Jurkat, Clone E6-1 (cell line): ENCODE data around the gene CLTRN. TPM values are rescaled to one million over a fixed set of nuclear protein-coding genes. Genes with fewer than 3 reads are reported as not detected.
"Not testable (repeated sequence)": the region's sequence is repeated elsewhere in the genome, so short reads cannot be mapped to it uniquely, and the experiment has no call there.

Experiments
- DNase-seq: peaks from one replicate; pipeline ENCODE4 v3.0.0-alpha.2; 2011; ENCODE audit warnings: low read depth, low spot score
- H3K4me3 ChIP-seq: 2 replicates; pipeline ENCODE4 v1.5.1; 2011; ENCODE audit warnings: mild to moderate bottlenecking, low read length, control low read depth, moderate library complexity
- polyA plus RNA-seq: library from polyadenylated mRNA; unstranded; fragments of >200 nt; gene quantifications from one replicate; pipeline ENCODE4 v1.2.1, GENCODE V29; 2012; ENCODE audit warnings: missing spikeins; ENCODE audit not compliant: insufficient read length, insufficient read depth

CLTRN gene, protein sequence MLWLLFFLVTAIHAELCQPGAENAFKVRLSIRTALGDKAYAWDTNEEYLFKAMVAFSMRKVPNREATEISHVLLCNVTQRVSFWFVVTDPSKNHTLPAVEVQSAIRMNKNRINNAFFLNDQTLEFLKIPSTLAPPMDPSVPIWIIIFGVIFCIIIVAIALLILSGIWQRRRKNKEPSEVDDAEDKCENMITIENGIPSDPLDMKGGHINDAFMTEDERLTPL
- polyA plus RNA-seq: 0.66 TPM

DNA sequence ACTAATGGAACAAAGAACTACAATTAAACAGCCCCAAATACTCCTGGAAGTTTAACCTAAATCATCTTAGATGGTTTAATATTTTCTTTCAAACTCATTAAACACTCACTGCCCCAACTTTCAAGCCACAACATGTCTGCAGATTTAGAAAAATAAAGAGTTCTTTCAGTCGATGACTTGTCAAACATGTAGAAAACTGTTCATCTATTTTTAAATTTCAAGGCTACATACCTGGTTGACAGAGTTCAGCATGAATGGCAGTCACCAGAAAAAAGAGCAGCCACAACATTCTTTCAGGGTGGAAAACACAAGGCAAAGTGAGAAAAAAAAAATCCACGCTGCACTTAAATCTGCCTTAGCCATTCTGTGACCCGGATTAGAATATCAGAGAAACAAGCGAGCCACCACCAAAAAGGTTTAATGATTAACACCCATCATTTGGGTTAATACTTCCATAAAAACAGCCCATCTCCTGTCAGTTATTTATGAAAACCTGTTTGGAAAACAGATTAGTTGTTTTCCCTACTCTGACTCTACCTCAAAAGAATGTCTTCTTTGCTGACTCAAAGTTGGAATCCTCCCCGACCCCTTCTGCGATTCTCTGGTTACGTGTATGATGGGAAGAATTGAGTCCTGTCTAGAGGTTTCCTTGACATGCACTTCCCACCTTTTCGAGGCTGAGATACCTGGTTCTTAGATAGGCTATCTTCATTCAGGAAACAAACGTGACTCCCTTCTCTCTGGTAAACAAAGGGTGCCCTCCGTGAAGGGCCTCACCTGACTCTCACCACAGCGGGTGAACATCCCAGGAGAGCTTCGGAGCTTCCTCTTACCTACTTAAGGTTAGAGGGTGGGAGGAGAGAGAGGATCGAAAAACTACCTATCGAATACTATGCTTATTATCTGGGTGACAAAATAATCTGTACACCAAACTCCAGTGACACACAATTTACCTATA is at the start of gene CLTRN:
Gene CLTRN, minus strand, starts transcription at position 319 of the 958 bp plus-strand sequence. Its CDS starts 30 bp downstream, at position 289.
- no peak within 1 kb of the TSS for H3K4me3 ChIP-seq
- no peak for DNase-seq

DNA sequence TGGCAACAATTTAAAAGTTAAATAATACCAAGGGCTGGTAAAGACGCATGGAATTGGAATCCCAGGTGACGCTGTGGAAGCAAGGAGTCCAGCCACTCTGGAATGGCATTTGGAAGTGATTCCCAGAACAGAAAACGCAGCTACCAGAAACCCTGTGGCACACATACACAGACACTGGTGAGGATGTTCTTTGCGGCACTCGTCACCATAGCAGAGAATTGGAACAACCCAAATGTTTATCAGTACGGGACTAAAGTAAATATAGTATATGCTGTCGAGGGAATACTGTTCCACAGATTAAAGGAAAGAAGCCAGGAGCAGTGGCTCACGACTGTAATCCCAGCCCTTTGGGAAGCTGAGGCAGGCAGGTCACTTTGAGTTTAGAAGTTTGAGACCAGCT is 39.7 kb upstream of the CLTRN start:
- not testable (repeated sequence) for H3K4me3 ChIP-seq, DNase-seq

DNA sequence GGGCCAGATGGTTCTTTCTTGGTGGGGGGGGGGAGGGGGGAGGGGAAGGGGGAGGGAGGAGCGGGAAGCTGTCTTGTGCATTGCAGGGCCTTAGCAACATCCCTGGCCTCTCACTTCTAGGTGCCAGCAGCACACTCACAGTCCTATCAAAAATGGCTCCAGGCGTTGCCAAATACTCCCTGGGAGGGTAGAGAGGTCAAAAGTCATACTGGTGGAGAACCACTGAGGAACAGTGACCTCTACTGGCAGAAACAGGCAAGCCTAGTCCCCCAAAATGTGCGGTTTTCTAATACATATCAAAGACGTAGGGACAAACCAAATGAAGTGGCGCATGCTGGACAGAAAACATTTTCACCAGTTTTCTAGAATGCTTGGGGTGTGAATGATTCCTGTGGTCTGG is 39.2 kb upstream of the CLTRN start:
- DNase-seq, H3K4me3 ChIP-seq: not testable (repeated sequence)

DNA sequence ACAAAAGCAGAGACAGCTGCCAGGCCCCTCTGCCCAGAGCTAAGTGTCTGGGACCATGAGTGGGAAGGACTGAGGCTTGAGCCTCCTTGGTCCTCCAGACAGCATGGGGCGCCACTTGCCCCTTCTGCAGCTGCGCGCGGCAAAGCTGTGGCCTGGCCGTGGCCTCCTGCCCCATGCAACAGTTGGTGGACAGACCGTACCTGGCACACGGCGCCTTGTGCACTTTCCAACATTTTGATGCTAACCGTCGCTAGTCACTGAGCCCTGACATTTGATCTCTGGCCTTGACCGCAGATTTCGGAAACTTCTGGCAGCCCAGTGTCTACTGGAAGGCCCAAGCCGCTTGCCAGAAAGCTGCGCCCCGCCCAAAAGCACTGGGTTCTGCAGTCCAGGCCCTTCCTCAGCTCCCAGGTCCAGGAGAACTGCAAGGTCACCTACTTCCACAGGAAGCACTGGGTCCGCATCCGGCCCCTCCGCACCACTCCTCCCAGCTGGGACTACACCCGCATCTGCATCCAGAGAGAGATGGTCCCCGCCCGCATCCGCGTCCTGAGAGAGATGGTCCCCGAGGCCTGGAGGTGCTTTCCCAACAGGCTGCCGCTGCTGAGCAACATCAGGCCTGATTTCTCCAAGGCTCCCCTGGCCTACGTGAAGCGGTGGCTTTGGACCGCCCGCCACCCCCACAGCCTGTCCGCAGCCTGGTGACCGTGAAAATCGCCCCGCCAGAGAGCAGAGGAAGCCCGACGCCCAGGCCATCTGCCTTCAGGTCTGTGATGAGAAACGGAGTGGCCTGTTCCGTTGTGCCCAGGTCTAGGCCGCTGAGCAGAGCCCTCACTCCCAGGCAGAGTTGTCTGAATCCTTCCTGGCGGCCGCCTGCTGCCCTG is 38.1 kb upstream of the CLTRN start:
- DNase-seq: no peak

DNA sequence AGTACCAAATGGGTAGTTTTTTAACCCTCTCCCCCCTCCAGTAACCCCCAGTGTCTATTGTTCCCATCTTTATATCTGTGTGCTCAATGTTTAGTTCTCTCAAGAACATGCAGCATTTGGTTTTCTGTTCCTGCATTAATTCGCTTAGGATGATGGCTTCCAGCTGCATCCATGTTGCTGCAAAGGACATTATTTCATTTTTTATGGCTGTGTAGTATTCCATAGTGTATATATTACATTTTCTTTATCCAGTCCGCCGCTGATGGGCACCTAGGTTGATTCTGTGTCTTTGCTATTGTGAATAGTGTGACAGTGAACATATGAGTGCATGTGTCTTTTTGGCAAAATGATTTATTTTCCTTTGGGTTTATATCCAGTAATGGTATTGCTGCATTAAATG is 31.9 kb upstream of the CLTRN start:
- no peak overlapping the region for H3K4me3 ChIP-seq
- DNase-seq: no peak

More for the DNA sequence above, 38.1 kb upstream of the CLTRN start:
- H3K4me3 ChIP-seq: no peak overlapping the region

DNA sequence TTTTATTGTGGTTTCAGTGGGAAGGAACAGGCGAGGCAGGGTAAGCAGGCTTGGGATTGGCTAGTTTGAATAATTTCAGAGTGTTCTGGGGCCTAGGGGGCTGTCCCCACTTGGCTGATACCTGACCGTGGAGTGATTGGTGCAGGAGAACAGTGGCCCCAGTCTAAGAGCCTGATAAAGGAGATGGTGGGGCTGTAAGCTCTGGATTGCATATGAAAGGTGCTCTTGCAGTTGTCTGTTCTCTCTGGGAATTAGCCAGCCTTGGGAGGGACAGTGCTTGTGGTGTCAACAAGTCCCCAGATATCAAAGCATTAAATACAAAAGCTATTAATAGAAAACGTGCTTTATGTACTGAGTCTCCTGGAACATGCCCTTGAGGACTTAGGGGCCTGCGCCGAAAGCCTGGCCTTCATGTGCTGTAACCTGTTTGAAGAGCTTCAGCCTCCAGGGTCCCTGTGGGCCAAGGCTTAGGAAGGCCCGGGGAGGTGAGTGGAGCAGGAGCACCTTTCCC is 30.4 kb upstream of the CLTRN start:
- no peak for DNase-seq
- no peak overlapping the region for H3K4me3 ChIP-seq

DNA sequence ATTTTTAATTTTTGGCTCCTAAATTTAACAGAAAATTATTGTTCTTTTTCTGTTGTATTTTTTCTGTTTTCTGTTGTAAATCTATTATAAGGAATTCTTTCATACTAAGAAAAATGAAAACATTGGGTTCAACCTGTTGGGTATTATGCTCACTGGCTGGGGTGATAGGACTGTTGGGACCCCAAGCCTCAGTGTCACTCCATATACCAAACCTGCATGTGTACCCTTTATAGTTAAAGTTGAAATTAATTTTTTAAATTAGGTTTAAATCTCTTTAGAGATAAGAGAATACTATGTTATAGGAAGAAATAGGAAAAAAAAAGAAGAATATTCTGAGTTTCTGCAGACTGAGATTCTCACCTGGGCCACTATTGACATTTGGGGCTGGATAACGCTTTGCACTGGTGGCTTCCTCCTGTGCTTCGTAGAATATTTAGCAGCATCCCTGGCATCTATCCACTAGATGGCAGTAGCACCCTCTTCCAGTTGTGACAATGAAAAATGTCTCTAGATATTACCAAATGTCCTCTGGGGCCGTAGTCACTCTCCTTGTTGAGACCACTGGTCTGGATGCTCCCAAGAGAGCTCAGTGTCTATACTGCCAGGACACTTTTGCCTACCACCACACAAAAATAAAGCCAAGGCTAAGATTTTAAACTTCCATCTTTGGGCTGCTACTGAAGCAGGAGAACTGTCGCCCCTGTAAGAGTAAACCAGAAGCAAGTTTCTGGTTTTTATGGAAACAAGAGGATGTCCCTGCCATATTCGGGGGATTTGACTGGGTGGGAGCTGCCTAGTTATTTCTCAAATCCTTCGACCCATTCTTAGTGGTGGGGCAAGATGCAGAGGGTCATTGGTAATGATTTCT is 22.4 kb upstream of the CLTRN start:
- DNase-seq: peak; percentile 32
- H3K4me3 ChIP-seq: no peak overlapping the region

DNA sequence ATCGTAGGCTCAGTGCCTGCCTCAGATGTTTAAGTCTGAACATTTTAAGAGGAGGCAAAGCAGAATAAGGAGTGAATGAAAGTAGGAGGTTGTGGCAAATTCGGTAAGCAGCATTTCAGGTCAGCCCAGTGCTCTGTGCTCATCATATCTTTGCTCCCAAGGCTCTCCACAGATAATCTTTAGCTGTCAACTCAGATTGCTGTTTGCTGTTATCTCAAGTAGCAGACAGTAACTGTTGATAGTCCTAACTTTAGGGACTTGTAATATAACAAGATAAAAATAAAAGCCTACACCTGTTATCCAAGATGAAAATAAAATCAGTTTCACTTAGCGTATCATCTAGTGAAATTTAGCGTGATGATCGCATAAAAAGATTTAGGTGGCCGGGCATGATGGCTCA is 18.6 kb upstream of the CLTRN start:
- DNase-seq: no peak
- no peak overlapping the region for H3K4me3 ChIP-seq

DNA sequence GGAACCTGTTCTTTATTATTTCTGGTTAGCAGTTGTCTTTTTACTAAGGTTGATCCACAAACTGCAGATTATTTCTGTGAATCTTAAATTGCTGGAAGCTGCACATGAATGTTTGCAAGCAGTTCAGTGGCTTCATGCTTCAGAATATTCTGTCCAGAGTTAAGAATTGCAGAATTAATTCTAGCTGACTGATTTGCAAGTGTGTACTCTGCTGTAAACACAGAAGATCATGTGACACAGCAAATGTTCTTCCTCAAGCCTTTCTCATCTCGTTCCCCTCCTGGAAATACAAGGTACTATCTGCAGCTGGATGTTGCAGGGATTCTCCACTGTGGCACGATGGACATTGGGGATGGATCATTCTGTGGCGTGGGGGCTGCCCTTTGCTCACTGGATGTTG is 16.8 kb upstream of the CLTRN start:
- DNase-seq: no peak
- no peak overlapping the region for H3K4me3 ChIP-seq

DNA sequence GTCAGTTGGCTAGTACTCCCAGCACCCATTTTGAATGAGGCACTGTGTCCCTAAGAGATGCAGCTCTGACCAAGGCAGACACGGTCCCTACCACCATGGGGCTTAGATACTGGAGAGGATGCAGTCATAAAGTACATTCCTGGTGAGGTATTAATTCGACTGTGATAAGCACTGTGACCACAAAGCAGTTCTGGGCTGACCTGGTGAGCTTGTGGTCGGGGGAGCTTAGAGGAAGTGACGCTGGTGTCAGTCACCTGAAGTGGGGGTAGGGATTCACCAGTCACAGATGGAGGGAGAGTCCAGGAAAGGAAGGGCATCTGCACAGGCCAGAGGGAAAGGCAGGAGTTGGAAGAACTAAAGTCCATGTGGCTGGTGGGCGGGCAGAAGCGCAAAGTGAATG is 15.8 kb upstream of the CLTRN start:
- DNase-seq: no peak
- no peak overlapping the region for H3K4me3 ChIP-seq

DNA sequence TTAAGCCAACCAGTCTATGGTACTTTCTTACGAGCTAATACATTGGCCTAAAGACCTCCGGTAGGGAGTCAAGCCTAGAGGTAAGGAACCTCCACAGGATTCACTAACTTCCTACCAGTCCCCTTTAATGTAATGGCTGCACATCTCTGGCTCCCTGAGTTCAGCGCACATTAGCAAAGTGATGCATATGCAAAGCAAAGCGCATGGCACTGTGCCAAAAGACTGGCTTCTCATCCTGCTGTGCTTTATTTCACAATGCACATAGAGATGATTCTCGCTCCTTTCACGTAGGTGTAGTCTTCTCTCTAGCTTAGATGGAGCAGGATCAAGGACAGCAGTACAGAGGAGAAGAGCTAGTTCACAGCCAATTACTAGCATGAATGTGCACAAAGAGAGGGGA is 14.6 kb upstream of the CLTRN start:
- no peak overlapping the region for H3K4me3 ChIP-seq
- no peak for DNase-seq

DNA sequence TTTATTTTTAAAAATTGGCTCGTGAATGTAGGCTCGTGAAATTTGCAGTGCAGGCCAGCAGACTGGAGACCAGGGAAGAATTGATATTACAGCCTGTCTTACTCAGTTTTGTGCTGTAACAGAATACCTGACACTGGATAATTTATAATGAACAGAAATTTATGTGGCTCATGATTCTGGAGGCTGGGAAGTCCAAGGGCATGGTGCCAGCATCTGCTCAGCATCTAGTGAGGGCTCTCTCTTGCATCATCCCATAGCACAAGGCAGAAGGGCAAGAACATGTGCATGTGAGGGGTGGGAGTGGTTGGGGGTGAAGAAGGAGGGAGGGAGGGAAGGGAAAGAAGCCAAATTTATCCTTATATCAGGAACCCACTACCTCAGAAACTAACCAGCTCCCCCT is 13.7 kb upstream of the CLTRN start:
- no peak overlapping the region for H3K4me3 ChIP-seq
- no peak for DNase-seq

DNA sequence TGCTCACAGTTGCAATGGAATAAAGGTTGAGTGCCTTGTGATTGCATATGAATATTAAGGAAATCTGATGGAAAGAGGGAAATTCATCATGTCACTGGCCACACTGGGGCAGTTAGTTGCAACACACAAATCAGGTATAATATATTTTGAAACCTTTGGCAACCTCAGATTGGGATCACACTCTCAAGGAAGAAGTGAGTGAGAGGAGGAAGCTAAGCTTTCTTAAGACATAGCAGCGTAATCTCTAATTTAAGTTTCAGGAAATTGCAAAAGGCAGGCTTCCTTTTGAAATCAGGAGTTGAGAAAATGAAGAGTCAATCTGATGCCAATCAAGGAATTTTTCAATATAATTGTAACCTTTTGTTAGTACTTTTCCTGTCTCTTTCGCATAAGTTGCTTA is 12.3 kb upstream of the CLTRN start:
- no peak for DNase-seq
- peak overlapping the region; percentile 80 for H3K4me3 ChIP-seq

DNA sequence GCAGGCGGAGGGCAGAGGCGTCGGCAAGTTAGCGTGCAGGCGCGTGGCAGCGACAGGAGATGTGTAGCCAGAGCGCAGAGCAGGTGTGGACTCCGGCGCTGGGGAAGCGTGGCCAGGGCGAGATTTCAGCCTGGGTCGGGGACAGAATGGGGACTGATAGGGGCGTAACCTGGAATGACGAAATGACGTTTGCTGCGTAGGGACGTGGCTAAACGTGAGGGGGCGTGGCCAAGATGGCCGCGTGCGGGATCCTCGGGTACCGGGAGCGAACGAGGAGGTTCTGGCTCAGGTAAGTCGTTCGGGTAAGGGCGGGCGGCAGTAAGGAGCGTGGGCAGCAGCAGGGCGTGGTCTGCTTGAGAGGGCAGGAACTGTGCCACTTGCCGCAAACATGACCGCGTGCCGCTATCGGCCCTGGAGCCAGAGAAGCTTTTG is 10.9 kb upstream of the CLTRN start:
- no peak for DNase-seq
- H3K4me3 ChIP-seq: peak overlapping the region; percentile 80

DNA sequence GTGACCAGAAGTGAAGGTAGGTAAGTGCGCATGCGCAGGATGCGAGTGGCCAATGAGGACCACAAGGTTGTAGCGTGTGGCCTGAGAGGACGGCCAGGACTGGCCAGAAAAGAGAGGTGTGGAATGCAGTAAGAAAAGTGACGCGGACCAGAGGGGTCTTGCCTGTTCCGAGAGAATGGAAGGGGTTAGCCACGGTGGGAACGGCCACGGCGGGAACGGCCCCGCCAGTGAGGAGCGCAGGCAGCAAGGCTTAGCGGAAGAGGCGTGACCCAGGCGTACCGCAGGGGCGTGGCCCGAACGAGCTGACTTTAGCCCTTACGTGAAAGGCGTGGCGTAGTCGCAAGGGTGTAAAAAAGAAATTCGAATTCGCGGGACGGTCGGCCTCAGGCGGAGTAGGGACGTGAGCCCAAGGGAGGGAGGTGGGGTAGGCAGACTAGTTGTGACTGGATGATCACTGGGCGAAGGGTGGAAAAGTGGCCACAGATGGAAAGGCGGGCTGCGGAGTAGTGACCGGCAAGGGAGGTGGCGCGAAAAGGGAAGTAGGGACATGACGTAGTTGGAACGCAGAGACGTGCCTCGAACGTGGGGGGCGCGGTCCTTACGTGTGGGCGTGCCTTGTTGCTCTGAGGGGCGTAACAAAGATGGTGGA is 10.4 kb upstream of the CLTRN start:
- DNase-seq: peak; percentile 82
- peak overlapping the region; percentile 80 for H3K4me3 ChIP-seq

DNA sequence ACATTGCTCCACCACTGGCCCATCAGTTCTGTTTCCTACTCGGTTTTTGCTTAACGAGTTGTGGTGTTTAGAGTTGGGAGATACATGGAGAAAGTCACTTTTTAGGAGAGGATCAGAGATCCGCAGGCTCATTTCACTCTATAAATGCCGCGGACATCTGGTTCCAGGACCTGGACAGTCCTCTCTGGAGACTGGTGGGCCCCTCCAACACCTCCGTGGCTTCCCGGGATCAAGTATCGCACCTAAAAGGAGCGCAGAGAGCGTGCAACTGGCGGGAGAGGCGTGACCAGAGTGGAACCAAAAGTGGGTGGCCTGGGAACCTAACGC is 9.9 kb upstream of the CLTRN start:
- H3K4me3 ChIP-seq: peak overlapping the region; percentile 80
- DNase-seq: no peak

DNA sequence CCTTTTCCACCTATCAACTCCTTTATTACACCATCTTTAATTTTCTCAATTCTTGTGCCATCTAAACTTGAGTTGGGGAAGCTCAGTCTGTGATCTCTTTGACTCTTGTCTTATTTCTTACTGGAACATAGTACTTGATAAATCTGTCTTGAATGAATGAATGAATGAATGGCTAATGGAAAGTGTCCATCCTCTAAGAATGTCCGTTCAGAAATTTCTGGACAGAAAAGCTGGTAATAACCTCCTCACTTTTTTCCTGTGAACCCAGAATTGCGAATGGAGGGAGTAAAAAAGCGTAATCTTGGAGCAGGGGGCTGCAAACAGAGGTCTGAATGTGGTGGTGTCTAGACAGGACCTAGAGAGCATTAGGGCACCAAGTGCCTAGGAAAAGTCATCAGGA is 9.4 kb upstream of the CLTRN start:
- DNase-seq: no peak
- peak overlapping the region; percentile 80 for H3K4me3 ChIP-seq

DNA sequence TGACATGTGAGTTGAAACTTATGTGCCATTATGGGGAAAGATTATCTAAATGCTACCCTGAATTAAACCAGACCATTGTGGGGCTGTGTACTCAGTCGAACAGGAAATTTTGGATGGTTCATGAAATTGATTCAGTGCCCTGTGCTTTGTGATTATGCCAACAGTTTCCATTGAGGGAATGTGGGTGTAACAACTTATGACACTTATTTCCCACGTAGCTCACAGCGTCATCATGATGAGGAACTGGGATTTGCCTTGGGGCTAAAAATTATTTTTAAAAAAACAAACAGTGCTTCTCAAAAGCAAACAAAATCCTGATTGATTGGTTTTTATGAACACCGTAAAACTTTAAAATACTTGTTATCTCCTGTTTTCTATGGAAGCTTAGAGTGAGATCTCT is 8.3 kb upstream of the CLTRN start:
- DNase-seq: no peak
- no peak overlapping the region for H3K4me3 ChIP-seq
